ENCODE data around the gene CFDP1.
"Not testable (repeated sequence)": the region's sequence is repeated elsewhere in the genome, so short reads cannot be mapped to it uniquely, and the experiment has no call there.

Gene CFDP1

GRCh38 chr16:75458029-75458428 is 24.7 kb upstream of the CFDP1 start:
- no peak for DNase-seq

GRCh38 chr16:75457485-75458021 is 24.2 kb upstream of the CFDP1 start:
- DNase-seq, result no peak

GRCh38 chr16:75456971-75457370 is 23.7 kb upstream of the CFDP1 start:
- no peak for DNase-seq

GRCh38 chr16:75456486-75456885 is 23.2 kb upstream of the CFDP1 start:
- DNase-seq, result not testable (repeated sequence)

GRCh38 chr16:75455677-75456076 is 22.4 kb upstream of the CFDP1 start:
- no peak for DNase-seq

GRCh38 chr16:75452464-75453190 is 19.3 kb upstream of the CFDP1 start:
- DNase-seq, result no peak

GRCh38 chr16:75446416-75446815 is 13.1 kb upstream of the CFDP1 start:
- DNase-seq, result no peak

GRCh38 chr16:75445298-75445697 is 12.0 kb upstream of the CFDP1 start:
- DNase-seq, result no peak

GRCh38 chr16:75443298-75443697 is 10.0 kb upstream of the CFDP1 start:
- no peak for DNase-seq

GRCh38 chr16:75433732-75434413 is 570 bp upstream of the CFDP1 start:
- DNase-seq, result peak; percentile 49

- no peak for DNase-seq
Observed at GRCh38 chr16:75429621-75430403, 3.5 kb downstream of the CFDP1 start.

GRCh38 chr16:75426524-75426923 is 6.8 kb downstream of the CFDP1 start:
- DNase-seq, result not testable (repeated sequence)

- not testable (repeated sequence) for DNase-seq
Observed at GRCh38 chr16:75424105-75424762, 9.1 kb downstream of the CFDP1 start.

- DNase-seq, result no peak
Observed at GRCh38 chr16:75423723-75424104, 9.6 kb downstream of the CFDP1 start.

GRCh38 chr16:75421820-75422126 is 11.5 kb downstream of the CFDP1 start:
- no peak for DNase-seq

- no peak for DNase-seq
Observed at GRCh38 chr16:75420987-75421819, 12.1 kb downstream of the CFDP1 start.

- DNase-seq, result no peak
Observed at GRCh38 chr16:75416904-75417565, 16.3 kb downstream of the CFDP1 start.

- no peak for DNase-seq
Observed at GRCh38 chr16:75415169-75415905, 18.0 kb downstream of the CFDP1 start.

- no peak for DNase-seq
Observed at GRCh38 chr16:75413951-75414350, 19.4 kb downstream of the CFDP1 start.

- no peak for DNase-seq
Observed at GRCh38 chr16:75406943-75407342, 26.4 kb downstream of the CFDP1 start.

Data from NCI-H510A (cell line).